ENCODE data around the gene UAP1.

- TF ChIP-seq EZH2 (IDR thresholded peaks at IDR 0.05; ENCODE audit: low read depth) (no peak), CTCF (conservative IDR thresholded peaks at IDR 0.05) (no peak)
These were observed 29.2 kb downstream of the UAP1 start for GRCh38 chr1:162590686-162591085.

Measured in PC-9 (cell line).